ENCODE data around the gene CFAP70.

DNA sequence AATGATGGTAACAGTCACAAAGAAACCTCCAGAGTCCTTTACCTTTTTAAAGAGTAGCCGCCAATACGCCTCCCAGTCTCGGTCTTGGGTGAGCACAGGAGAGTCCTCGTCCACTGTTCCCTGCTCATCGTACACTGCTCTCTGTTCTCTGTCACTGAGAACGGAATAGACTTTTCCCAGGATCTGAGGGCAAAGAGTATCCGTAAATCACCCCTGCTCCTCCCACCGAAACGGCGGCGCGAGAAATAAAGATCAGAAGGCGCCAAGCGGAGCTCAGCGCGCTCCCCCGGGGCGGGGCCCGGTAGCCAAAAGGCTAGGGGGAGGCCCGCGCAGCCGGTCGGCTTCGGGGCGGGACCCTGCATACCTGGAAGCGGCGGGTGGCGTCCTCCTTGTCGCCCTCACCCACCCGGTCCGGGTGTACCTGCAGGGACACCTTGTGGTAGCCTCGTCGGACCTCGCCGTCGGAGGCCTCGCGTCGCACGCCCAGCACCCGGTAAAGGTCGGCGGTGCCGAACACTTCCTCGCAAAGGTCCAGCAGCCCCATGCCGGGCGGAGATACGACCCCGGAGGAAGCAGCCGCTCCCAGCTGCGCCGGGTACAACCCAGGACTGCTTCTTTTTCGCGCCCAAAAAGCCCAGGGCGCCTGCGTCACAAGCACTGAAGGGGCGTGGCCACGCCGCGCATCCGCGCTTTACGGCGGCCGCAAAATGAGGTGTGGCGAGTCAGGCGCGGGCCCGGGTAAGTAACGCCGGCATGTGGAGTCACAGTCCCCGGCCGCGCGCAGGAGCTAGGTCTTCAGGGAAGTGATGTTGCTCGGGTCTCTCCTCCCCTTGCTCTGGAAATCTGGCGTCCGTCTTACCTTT lies 111.8 kb downstream of the CFAP70 start, which contains the start of gene DNAJC9:
- TF ChIP-seq, protein P1, sequence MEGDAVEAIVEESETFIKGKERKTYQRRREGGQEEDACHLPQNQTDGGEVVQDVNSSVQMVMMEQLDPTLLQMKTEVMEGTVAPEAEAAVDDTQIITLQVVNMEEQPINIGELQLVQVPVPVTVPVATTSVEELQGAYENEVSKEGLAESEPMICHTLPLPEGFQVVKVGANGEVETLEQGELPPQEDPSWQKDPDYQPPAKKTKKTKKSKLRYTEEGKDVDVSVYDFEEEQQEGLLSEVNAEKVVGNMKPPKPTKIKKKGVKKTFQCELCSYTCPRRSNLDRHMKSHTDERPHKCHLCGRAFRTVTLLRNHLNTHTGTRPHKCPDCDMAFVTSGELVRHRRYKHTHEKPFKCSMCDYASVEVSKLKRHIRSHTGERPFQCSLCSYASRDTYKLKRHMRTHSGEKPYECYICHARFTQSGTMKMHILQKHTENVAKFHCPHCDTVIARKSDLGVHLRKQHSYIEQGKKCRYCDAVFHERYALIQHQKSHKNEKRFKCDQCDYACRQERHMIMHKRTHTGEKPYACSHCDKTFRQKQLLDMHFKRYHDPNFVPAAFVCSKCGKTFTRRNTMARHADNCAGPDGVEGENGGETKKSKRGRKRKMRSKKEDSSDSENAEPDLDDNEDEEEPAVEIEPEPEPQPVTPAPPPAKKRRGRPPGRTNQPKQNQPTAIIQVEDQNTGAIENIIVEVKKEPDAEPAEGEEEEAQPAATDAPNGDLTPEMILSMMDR (IDR thresholded peaks at IDR 0.05; ENCODE audit: low read depth, low read length) = no peak
- no peak for TF ChIP-seq EZH2phosphoT487 (IDR thresholded peaks at IDR 0.05; ENCODE audit: low read depth)
